Omental fat pad (tissue), 4 donors: Measurements from ENCODE around the gene SELENBP1. TPM values are rescaled to one million over a fixed set of nuclear protein-coding genes. Genes with fewer than 3 reads are reported as not detected.
A peak's percentile ranks its signal among the peaks of the same experiment; 100 is the strongest.

ENCODE experiments used
- ATAC-seq: fragments of 150-250 bp; one replicate; pipeline ENCODE4 v1.9.1; 2016; ENCODE audit warnings: mild to moderate bottlenecking, moderate library complexity; ENCODE audit not compliant: low FRiP score
- DNase-seq: peaks from one replicate; pipeline ENCODE4 v3.0.0-alpha.2; 2019; ENCODE audit warnings: low spot score
- total RNA-seq, 4 donors: library from RNA; depleted of rRNA; stranded (reverse); fragments of >200 nt; gene quantifications; one replicate each; pipeline ENCODE4 v1.1.0, GENCODE V29; 2016
- TF ChIP-seq, protein P1 (sequence below), 3 donors: fragments of 450-650 bp; IDR thresholded peaks; one replicate each; pipeline ENCODE4 v1.5.1; 2016 to 2017; ENCODE audit warnings: antibody characterized with exemption in 3 of 3, mild to moderate bottlenecking in 3 of 3, moderate library complexity in 2 of 3

The SELENBP1 gene
- total RNA-seq, 4 donors from 2014 or later, result 35.7 to 190 (median 128) TPM

DNA sequence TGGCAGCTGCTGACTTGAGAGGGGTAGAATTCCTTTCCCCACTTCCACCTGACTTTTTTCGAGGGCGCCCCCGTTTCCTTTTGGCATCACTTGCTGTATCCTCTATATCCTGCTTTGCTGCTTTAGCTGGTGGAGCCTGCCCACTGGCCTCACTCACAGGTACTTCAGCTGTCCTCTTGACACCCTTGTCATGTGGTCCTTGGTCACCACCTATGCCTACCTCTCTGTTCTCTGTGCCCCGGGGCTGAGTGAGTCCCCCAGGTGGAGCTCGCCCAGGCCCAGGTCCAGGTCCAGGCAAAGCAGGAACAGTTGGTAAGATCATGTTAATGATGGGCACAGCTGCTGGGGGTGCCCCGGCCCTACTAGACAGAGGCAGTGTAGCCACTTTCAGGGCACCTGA is 29.9 kb downstream of the SELENBP1 start:
- TF ChIP-seq, protein P1, sequence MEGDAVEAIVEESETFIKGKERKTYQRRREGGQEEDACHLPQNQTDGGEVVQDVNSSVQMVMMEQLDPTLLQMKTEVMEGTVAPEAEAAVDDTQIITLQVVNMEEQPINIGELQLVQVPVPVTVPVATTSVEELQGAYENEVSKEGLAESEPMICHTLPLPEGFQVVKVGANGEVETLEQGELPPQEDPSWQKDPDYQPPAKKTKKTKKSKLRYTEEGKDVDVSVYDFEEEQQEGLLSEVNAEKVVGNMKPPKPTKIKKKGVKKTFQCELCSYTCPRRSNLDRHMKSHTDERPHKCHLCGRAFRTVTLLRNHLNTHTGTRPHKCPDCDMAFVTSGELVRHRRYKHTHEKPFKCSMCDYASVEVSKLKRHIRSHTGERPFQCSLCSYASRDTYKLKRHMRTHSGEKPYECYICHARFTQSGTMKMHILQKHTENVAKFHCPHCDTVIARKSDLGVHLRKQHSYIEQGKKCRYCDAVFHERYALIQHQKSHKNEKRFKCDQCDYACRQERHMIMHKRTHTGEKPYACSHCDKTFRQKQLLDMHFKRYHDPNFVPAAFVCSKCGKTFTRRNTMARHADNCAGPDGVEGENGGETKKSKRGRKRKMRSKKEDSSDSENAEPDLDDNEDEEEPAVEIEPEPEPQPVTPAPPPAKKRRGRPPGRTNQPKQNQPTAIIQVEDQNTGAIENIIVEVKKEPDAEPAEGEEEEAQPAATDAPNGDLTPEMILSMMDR (IDR thresholded peaks at IDR 0.05), result no peak
- no peak for DNase-seq
- ATAC-seq, result no peak

DNA sequence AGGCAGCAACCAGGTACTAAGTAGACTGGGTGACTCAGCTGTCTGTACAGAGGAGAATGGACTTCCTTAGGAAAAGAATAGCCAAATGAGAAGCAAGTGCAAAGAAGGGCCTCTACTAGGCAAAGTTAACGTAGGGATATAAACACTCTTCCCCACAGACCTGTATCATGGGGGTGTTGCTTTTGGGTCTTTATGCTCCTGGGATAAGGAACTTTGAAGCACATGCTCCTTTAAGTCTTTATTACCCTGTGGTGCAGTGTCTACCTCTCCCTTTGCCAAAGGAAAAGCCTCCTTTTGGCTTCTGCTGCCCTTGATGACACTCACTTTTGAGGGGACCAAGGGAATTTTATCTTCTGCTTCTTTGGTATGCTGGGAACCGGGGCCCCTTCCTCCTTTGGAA is 30.5 kb downstream of the SELENBP1 start:
- DNase-seq (no peak), ATAC-seq (no peak)
- TF ChIP-seq, protein P1 (IDR thresholded peaks at IDR 0.05), result no peak

DNA sequence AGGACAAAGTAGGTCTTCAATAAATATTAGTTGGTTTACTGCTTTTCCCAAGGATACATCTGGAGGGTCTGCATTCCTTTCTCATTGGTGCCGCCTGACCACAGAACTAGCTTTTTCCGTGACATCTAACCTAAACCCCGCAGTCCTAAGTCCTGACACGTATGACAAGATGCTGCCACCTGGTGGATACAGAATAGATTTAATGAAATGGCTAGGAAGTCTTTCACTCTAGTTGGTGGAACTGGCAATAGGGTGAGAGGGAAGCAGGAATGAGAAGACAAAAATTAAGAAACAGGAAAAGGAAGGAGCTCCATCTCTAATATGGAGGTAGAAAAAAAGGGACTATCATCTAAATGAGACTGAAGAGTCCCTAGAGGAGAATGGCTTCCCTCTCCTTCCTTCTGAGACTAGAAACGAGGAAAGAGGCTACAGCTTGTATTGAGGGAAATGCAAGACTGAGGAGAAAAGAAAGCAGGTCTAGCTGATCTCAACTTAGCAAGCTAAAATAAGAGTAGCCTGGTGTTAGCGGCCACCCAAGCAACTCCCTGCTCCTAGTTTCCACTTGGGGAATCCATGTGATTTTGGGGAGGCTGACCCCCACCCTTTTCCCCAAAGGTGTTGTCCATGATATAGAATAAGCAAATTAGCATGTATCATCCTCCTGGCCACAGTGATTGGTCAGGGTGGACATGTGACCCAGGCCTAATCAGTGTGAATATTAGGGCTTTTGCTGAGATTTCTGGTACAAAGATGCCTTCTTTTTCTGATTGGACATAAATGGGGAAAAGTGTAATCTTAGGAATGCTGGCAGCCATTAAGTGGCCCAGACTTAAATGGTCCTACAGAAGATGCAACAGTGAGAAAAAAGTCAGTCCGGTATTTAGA is 31.4 kb downstream of the SELENBP1 start:
- peak; percentile 80 for ATAC-seq
- no peak for DNase-seq
- TF ChIP-seq, protein P1 (IDR thresholded peaks at IDR 0.05), result peak in 1 of 3 donors; percentile 13

DNA sequence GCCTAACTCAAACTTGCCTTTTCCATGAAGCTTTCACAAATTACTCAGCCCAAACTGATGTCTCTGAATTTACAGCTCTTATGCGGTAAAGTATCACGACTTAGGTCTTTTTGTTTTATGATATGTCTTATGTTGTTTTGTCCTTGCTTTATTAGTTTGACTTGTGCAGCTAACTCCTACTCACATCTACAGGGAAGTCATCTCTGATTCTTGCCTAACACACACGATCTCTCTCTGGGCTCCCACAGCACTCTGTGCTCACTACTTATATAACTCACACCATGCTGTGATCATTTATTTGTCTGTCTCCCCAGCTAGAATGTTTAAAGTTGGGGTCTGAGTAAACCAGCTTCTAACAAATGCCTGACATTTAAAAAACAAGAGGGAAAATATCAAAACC is 35.9 kb downstream of the SELENBP1 start:
- no peak for DNase-seq
- ATAC-seq, result no peak
- TF ChIP-seq, protein P1 (IDR thresholded peaks at IDR 0.05), result no peak

DNA sequence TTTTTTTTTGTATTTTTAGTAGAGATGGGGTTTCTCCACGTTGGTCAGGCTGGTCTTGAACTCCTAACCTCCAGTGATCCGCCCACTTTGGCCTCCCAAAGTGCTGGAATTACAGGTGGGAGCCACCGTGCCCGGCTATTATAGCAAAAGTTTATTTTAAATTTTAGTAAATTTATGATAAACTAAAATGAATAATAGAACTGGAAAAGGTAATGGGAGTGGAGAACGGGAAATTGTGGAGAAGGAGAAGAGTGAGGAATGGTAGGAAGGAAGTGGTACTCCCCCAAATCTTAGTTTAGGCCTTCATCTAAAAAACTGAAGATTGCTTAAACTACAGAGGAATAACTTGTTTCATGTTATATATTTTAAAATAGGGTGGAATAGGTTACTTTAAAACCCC is 37.7 kb downstream of the SELENBP1 start:
- no peak for ATAC-seq
- TF ChIP-seq, protein P1 (IDR thresholded peaks at IDR 0.05), result no peak
- no peak for DNase-seq

DNA sequence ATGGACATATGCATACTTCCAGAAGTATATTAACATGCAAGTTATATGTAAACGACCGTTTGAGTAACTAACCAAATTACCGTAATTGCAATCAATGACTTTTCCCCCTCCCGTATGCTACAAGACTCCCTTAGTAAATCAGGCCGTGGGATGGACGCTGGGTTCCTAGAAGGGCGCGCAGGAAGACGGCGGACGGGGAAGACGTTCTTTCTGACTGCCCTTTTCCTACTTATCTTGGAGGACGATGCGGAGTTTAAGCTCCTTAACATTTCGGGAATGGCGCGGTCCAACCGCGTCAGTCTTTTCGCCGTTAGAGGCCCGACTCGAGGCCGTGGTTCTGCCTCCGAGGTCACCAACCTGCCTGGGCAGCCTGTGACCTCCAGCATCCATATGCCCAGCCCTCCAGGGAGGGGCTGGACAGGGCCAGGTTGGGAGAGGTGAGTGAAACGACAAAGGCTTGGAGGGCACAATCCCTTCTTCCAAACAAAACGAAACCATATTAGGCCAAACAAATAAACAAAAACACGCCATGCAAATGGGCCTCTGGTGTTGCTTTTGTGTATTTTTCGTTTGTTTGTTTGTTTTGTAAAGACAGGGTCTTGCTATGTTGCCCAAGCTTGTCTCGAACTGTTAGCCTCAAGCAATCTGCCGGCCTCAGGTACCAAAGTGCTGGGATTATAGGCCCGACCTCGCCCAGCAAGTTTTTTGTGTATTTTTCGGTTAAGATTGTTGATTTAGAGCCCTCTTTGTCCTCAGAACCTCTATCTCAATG is 44.4 kb downstream of the SELENBP1 start:
- TF ChIP-seq, protein P1 (IDR thresholded peaks at IDR 0.05), result no peak
- DNase-seq (no peak), ATAC-seq (peak; percentile 10)
